Calu3 (cell line): Measurements from ENCODE around the gene NCBP3. TPM values are rescaled to one million over a fixed set of nuclear protein-coding genes. Genes with fewer than 3 reads are reported as not detected.
"Not testable (repeated sequence)": the region's sequence is repeated elsewhere in the genome, so short reads cannot be mapped to it uniquely, and the experiment has no call there.

Experiments used
- BruUV-seq: library from RNA; stranded (reverse); fragments of 400-500 nt; replicated peaks from 2 replicates; lab custom pipeline; 2021; lab: Mats Ljungman, UMichigan
- CTCF ChIA-PET: fragments of 300-600 bp; sonication (Branson Sonifier 250); formaldehyde crosslinking; loops from one replicate; lab custom pipeline; 2022; ENCODE audit warnings: antibody characterized with exemption; lab: Charles Lee
- DNase-seq: peaks from one replicate; pipeline ENCODE4 v3.0.0; 2022
- H3K27ac Mint-ChIP-seq: one replicate; pipeline ENCODE4 v1.8.0; 2022; ENCODE audit warnings: mixed read lengths; ENCODE audit not compliant: unreplicated experiment
- H3K27me3 Mint-ChIP-seq: one replicate; pipeline ENCODE4 v1.8.0; 2022; ENCODE audit warnings: mixed read lengths; ENCODE audit not compliant: unreplicated experiment
- H3K36me3 Mint-ChIP-seq: one replicate; pipeline ENCODE4 v1.8.0; 2022; ENCODE audit warnings: mild to moderate bottlenecking, moderate library complexity, mixed read lengths; ENCODE audit not compliant: insufficient read depth, unreplicated experiment
- H3K4me1 Mint-ChIP-seq: one replicate; pipeline ENCODE4 v1.8.0; 2022; ENCODE audit warnings: mild to moderate bottlenecking, low read depth, mixed read lengths; ENCODE audit not compliant: unreplicated experiment
- H3K4me3 Mint-ChIP-seq: one replicate; pipeline ENCODE4 v1.8.0; 2022; ENCODE audit warnings: mild to moderate bottlenecking, low read depth, moderate library complexity, mixed read lengths; ENCODE audit not compliant: unreplicated experiment
- H3K9me3 Mint-ChIP-seq: one replicate; pipeline ENCODE4 v1.8.0; 2022; ENCODE audit warnings: low read depth, mixed read lengths; ENCODE audit not compliant: unreplicated experiment
- CTCF ChIP-seq: fragments of 200-600 bp; IDR thresholded peaks from one replicate; pipeline ENCODE4 v1.8.0; 2022; ENCODE audit warnings: antibody characterized with exemption; ENCODE audit not compliant: unreplicated experiment
- intact Hi-C: fragments of 100-400 bp; cut with micrococcal nuclease; formaldehyde crosslinking; loops from one replicate; pipeline ENCODE4 v1.10.0; 2022; ENCODE audit not compliant: unreplicated experiment
- total RNA-seq: library from RNA; stranded (reverse); gene quantifications from 2 replicates; pipeline ENCODE4 v1.2.3, GENCODE V29; 2022

Gene NCBP3
- total RNA-seq, 1 experiment from 2014 or later = 25.4 TPM

DNA sequence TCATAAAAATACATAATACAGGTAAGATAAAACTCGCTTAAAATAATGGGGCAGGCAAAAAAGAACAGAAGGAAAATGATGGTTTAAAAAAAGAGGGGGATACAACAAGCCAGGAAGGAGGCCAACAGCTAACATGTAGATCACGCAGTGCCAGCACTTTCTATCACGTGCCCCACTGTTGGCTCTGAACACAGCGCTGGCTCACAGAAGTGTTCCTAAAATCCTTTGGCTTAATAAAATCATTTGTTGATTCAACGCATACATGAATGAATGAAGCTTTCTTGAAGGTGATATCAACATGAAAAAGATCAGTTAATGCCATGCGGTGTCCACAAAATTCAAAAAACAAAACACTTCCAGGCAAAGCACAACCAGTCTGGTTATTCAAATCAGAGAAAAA, 53.6 kb downstream of the NCBP3 start:
- no peak for DNase-seq
- intact Hi-C loops = no loop called here
- H3K4me1 Mint-ChIP-seq = no peaks in the 10 kb centered on the region
- H3K4me3 Mint-ChIP-seq = no peak overlapping the region
- H3K9me3 Mint-ChIP-seq = no peaks in the 10 kb centered on the region
- CTCF ChIA-PET = no interaction called here
- TF ChIP-seq CTCF = no peak
- no peak overlapping the region for H3K27ac Mint-ChIP-seq
- BruUV-seq = no TSS peak
- H3K36me3 Mint-ChIP-seq = no peaks in the 10 kb centered on the region
- no peaks in the 10 kb centered on the region for H3K27me3 Mint-ChIP-seq

DNA sequence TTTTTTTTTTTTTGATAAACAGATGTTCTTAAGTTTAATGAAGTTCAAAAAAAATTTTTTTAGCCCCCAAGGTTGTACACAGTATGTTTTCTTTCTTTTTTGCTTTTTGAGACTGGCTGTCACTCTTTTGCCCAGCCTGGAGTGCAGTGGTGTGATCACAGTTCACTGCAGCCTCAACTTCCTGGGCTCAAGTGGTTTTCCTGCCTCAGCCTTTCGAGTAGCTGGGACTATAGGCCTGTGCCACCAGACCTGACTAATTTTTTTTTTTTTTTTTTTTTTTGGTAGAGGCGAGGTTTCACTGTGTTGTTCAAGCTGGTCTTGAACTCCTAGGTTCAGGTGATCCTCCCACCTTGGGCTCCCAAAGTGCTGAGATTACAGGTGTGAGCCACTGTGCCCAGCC, 57.8 kb downstream of the NCBP3 start:
- no peak overlapping the region for H3K27ac Mint-ChIP-seq
- TF ChIP-seq CTCF = no peak
- intact Hi-C loops = no loop called here
- H3K36me3 Mint-ChIP-seq = no peaks in the 10 kb centered on the region
- H3K4me3 Mint-ChIP-seq = no peak overlapping the region
- H3K27me3 Mint-ChIP-seq = no peaks in the 10 kb centered on the region
- no TSS peak for BruUV-seq
- CTCF ChIA-PET = interaction anchor here (1.3 kb wide), 1 partner anchor 50 kb away, joined by 7 read pairs; no protein-coding TSS in a partner anchor
- DNase-seq = no peak
- H3K9me3 Mint-ChIP-seq = no peaks in the 10 kb centered on the region
- H3K4me1 Mint-ChIP-seq = no peaks in the 10 kb centered on the region

DNA sequence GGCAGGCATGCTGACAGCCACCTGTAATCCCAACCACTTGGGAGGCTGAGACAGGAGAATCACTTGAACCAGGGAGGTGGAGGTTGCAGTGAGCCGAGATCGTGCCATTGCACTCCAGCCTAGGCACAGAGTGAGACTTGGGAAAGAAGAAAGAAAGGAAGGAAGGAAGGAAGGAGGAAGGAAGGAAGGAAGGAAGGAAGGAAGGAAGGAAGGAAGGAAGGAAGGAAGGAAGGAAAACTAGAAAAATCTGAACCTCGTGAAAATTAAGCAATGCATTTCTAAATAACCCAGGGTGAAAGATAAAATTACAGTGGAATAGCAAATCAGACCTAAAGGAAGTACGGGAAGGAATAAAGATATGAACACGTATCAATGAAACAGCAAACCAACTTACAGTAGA, 60.7 kb downstream of the NCBP3 start:
- CTCF ChIA-PET = not testable (repeated sequence)

GRCh38 chr17:3782751-3783150, 63.3 kb downstream of the NCBP3 start:
- no peak for TF ChIP-seq CTCF
- no peak overlapping the region for H3K27ac Mint-ChIP-seq
- CTCF ChIA-PET = interaction anchor here (0.7 kb wide), 1 partner anchor 898 kb away, joined by 3 read pairs; no protein-coding TSS in a partner anchor
- H3K9me3 Mint-ChIP-seq = no peaks in the 10 kb centered on the region
- no peaks in the 10 kb centered on the region for H3K4me1 Mint-ChIP-seq
- H3K36me3 Mint-ChIP-seq = no peaks in the 10 kb centered on the region
- H3K4me3 Mint-ChIP-seq = no peak overlapping the region
- BruUV-seq = no TSS peak
- H3K27me3 Mint-ChIP-seq = no peaks in the 10 kb centered on the region
- intact Hi-C loops = no loop called here
- DNase-seq = no peak

More for the DNA sequence above, 60.7 kb downstream of the NCBP3 start:
- intact Hi-C loops, H3K36me3 Mint-ChIP-seq, DNase-seq, H3K27ac Mint-ChIP-seq, H3K9me3 Mint-ChIP-seq, BruUV-seq, H3K4me3 Mint-ChIP-seq, H3K27me3 Mint-ChIP-seq, H3K4me1 Mint-ChIP-seq: not testable (repeated sequence)

DNA sequence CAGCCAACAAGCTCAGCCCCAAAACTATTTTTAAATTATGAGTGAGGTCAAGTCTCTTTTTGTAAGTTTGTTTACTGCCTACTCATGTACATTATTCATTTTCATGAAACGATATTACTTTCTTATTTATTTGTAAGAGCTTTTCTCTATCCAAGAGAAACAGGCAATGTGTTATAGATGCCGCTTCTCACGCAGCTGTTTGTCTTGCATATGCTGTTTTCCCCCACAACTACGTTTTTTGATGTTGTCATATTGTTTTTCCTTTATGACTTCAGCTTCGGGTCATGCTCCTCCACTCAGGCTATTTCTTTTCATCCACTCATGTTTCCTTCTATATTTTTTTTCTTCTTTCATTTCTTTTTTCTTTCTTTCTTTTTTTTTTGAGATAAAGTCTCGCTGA, 65.1 kb downstream of the NCBP3 start:
- no peak for DNase-seq
- no peak overlapping the region for H3K27ac Mint-ChIP-seq
- no TSS peak for BruUV-seq
- TF ChIP-seq CTCF = no peak
- H3K27me3 Mint-ChIP-seq = no peaks in the 10 kb centered on the region
- CTCF ChIA-PET = no interaction called here
- intact Hi-C loops = no loop called here
- H3K4me3 Mint-ChIP-seq = no peak overlapping the region
- H3K4me1 Mint-ChIP-seq = no peaks in the 10 kb centered on the region
- no peaks in the 10 kb centered on the region for H3K9me3 Mint-ChIP-seq
- no peaks in the 10 kb centered on the region for H3K36me3 Mint-ChIP-seq
